ENCODE measurements around the gene ASB1. TPM values are rescaled to one million over a fixed set of nuclear protein-coding genes. Genes with fewer than 3 reads are reported as not detected.

Gene ASB1
- total RNA-seq, 2 donors from 2014 or later, result 19.3 to 22.4 TPM

DNA sequence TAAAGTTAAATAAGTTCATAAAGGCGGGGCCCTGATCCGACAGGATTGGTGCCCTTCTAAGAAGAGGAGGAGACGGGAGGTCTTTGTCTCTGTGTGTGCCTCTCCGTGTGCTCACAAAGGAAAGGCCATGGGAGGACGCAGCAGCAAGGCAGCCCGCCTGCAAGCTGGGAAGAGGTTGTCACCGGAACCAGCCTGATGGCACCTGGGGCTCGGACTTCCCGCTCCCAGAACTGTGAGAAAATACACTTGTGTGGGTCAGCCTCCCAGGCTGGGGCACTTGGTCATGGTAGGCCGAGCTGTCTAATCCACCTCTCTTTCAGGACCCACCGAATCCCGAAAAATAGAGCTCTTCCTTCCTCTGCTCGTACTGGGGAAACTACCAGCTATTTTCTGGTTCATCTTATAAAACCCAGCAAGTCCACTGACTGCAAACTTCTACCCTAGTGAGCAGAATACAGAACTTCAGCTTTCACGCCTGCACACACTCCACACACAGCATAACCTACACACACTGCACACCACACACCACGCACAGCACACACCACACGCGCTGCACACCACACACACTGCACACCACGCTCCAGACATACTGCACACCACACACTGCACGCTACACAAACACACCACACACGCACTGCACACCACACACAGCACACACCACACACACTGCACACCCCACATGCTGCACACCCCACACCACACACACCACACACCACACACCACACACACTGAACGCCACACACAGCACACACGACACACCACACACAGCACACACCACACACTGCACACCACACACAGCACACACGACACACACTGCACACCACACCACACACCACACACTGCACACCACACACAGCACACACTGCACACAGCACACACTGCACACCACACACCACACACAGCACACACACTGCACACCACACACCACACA, 58.1 kb downstream of the ASB1 start:
- intact Hi-C loops (cut with DNase I), result no loop called here
- TF ChIP-seq, protein P1, sequence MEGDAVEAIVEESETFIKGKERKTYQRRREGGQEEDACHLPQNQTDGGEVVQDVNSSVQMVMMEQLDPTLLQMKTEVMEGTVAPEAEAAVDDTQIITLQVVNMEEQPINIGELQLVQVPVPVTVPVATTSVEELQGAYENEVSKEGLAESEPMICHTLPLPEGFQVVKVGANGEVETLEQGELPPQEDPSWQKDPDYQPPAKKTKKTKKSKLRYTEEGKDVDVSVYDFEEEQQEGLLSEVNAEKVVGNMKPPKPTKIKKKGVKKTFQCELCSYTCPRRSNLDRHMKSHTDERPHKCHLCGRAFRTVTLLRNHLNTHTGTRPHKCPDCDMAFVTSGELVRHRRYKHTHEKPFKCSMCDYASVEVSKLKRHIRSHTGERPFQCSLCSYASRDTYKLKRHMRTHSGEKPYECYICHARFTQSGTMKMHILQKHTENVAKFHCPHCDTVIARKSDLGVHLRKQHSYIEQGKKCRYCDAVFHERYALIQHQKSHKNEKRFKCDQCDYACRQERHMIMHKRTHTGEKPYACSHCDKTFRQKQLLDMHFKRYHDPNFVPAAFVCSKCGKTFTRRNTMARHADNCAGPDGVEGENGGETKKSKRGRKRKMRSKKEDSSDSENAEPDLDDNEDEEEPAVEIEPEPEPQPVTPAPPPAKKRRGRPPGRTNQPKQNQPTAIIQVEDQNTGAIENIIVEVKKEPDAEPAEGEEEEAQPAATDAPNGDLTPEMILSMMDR (IDR thresholded peaks at IDR 0.05), result no peak
- H3K9me3 ChIP-seq, result no peaks in the 10 kb centered on the region
- H3K36me3 ChIP-seq, result no peaks in the 10 kb centered on the region
- no peaks in the 10 kb centered on the region for H3K27me3 ChIP-seq
- no peaks in the 10 kb centered on the region for H3K4me1 ChIP-seq
- DNase-seq, result peak; percentile 8
- H3K27ac ChIP-seq, result no peak overlapping the region
- no peak overlapping the region for H3K4me3 ChIP-seq
- no peak overlapping the region for H3K9ac ChIP-seq (ENCODE audit: low read depth in 2 of 2, low read length in 2 of 2)

DNA sequence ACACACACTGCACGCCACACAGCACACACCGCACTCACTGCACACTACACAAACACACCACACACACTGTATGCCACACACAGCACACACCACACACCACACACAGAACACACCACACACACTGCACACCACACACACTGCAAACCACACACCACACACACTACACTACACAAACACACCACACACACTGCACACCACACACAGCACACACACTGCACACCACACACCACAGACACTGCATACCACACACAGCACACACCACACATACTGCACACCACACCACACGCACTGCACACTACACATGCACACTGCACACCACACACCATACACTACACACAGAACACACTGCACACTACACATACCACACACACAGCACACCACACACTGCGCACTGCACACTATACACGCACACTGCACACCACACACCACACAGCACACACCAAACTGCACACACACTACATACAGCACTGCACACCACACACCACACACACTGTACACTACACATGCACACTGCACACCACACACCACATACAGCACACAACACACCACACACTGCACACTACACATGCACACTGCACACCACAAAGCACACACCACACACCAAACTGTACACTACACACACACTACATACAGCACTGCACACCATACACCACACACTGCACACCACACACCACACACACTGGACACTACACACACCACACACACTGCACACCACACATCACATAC, 59.6 kb downstream of the ASB1 start:
- Histone ChIP-seq H3K4me1 (no peaks in the 10 kb centered on the region), H3K36me3 (no peaks in the 10 kb centered on the region), H3K27ac (no peak overlapping the region), H3K9ac (ENCODE audit: low read depth in 2 of 2, low read length in 2 of 2) (no peak overlapping the region), H3K9me3 (no peaks in the 10 kb centered on the region), H3K27me3 (no peaks in the 10 kb centered on the region), H3K4me3 (no peak overlapping the region)
- intact Hi-C loops (cut with DNase I), result no loop called here
- DNase-seq, result no peak
- TF ChIP-seq, protein P1 (IDR thresholded peaks at IDR 0.05), result no peak

DNA sequence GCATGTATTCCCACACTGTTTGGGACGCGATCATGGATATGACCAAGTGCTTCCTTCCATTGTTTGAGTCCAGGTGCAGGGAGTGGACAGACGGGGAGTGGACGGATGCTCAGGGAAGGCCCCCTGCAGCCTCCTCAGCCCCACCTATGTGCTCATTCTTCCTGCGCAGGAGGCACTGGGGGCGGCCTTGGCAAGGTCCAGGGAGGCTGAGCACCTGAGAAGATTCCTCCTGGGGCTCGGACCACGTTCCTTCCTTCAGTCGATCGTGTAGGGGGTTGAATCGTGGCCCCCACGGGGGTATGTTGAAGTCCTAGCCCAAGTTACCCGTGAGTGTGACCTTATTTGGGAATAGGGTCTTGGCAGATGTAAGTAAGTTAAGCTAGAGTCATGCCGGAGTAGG, 60.4 kb downstream of the ASB1 start:
- intact Hi-C loops (cut with DNase I), result no loop called here
- DNase-seq, result no peak
- TF ChIP-seq, protein P1 (IDR thresholded peaks at IDR 0.05), result no peak
- no peak overlapping the region for H3K27ac ChIP-seq
- H3K27me3 ChIP-seq, result no peaks in the 10 kb centered on the region
- no peak overlapping the region for H3K9ac ChIP-seq (ENCODE audit: low read depth in 2 of 2, low read length in 2 of 2)
- H3K36me3 ChIP-seq, result no peaks in the 10 kb centered on the region
- no peak overlapping the region for H3K4me3 ChIP-seq
- H3K9me3 ChIP-seq, result no peaks in the 10 kb centered on the region
- no peaks in the 10 kb centered on the region for H3K4me1 ChIP-seq

DNA sequence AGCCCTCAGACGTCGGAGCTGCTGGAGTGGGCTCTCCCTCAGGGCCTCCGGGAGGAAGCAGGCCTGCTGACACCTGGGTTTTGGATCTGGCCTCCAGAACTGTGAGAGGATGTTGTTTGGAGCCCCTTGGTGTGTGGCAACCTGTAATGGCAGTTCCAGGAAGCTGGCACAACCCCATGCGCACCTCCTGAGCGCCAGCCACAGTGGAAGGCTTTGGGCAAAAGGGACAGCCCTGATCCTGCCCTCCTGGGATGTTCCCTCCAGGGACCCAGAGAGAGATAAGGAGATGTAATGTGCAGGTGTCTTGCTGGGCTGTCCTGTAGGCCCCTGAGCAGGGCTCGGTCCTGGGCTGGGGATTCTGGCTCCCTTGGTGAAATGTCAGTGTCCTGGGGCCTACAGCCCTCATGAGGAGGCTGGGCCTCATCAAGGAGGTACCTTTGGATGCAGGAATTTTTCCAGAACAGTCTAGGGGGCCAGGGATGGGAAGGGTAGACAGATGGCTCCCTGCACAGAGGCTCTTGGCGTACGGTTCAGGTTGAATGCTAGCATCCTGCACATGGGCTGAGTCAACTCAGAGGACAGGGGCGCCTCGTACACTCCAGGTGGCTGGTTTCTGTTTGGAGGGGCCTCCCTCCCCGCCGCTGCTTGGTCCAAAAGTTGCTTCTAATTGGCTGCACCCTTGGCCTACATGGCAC, 61.1 kb downstream of the ASB1 start:
- no peak overlapping the region for H3K27ac ChIP-seq
- DNase-seq, result no peak
- H3K4me1 ChIP-seq, result no peaks in the 10 kb centered on the region
- intact Hi-C loops (cut with DNase I), result no loop called here
- H3K36me3 ChIP-seq, result no peaks in the 10 kb centered on the region
- no peaks in the 10 kb centered on the region for H3K9me3 ChIP-seq
- H3K4me3 ChIP-seq, result no peak overlapping the region
- H3K27me3 ChIP-seq, result no peaks in the 10 kb centered on the region
- TF ChIP-seq, protein P1 (IDR thresholded peaks at IDR 0.05), result no peak
- H3K9ac ChIP-seq (ENCODE audit: low read depth in 2 of 2, low read length in 2 of 2), result no peak overlapping the region

DNA sequence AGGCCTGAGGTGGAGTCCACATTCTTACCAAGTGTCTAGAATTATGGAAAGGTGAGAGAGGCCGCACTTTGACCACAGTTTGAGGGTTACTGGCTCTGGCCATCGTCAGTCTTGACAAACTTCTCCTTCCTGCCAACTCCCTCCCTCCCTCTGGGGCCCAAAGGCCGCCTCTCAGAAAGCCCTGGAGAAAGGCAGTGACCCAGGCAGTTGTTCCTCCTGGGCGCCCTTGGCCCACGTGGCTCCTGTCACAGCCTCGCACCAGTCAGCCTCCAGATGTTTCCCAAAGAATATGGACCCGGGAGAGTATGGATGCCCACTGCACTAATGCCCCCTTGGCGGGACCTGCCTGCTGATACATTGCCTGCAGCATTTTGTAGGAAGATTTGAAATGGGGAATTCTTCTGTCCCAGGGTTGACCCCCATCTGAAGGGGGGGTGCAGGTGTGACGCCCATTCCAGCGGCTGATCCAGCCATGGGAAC, 61.7 kb downstream of the ASB1 start:
- intact Hi-C loops (cut with DNase I), result no loop called here
- no peaks in the 10 kb centered on the region for H3K36me3 ChIP-seq
- H3K4me3 ChIP-seq, result no peak overlapping the region
- TF ChIP-seq, protein P1 (IDR thresholded peaks at IDR 0.05), result no peak
- H3K27me3 ChIP-seq, result no peaks in the 10 kb centered on the region
- no peak overlapping the region for H3K27ac ChIP-seq
- no peaks in the 10 kb centered on the region for H3K9me3 ChIP-seq
- DNase-seq, result no peak
- H3K9ac ChIP-seq (ENCODE audit: low read depth in 2 of 2, low read length in 2 of 2), result no peak overlapping the region
- no peaks in the 10 kb centered on the region for H3K4me1 ChIP-seq
